Cortex of kidney (tissue), 1 donor: ENCODE results near the gene COPZ1.
"Not testable (repeated sequence)": the region's sequence is repeated elsewhere in the genome, so short reads cannot be mapped to it uniquely, and the experiment has no call there.

Experiments used
- DNase-seq: peaks from one replicate; lab custom pipeline; 2025; lab: John Stamatoyannopoulos, UW

Gene COPZ1, protein sequence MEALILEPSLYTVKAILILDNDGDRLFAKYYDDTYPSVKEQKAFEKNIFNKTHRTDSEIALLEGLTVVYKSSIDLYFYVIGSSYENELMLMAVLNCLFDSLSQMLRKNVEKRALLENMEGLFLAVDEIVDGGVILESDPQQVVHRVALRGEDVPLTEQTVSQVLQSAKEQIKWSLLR

DNA sequence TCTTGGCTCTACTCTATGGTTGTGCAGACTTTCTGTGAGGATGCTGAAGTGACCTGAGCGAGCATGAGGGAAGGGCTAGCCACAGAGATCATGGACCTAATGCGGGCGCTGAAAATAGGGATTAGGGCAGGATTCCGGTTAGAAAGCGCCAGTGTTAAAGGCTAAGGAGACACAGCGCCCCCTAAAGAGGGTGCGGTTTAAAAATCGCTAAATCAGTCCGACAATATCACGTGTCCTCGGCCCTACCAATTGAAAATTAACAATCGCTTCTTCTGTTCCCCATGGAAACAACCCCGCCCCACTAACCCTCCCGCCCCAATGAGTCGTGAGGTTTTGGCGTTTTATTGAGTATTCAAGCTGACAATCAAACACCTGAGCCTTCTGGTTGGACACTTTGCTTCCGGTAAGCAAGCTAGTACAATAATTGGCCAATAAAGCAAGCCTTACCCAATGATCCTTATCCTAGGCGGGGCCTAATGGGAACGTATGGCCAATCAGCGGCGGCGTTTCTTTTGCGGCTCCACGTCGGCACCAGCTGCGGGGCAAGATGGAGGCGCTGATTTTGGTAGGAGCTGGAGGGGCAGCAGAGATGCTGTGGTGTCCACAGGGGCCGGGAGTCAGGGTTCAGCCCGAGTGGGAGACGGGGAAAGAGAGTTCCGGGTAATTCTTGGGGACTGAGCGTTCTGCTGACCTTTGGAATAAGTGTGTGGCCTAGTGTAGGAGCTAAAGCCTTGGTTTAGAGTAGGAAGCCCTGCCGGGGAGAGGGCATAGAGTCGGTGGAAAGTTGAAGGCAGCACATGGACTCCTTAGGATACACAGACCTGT lies at the start of gene COPZ1:
COPZ1 (plus strand) TSS at position 515 of the 825 bp plus-strand sequence; CDS start at position 548, 33 bp downstream.
- no peak for DNase-seq

DNA sequence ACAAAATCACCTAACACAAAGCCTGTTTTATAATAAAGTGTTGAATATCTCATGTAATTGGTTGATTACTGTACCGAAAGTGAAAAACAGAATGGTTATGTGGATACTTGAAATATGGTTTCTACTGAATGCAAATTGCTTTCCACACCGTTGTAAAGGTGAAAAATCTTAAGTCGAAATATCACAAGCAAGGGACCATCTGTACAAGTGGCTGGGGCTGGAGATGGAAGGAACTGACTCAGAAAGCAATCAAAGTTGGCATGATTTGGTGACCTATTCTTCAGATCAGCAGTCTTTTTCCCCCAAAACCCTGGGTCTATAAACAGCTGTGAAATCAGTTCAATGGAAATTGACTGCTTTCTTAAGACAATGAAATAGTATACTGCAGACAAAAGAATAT lies 48.6 kb upstream of the COPZ1 start:
- no peak for DNase-seq

DNA sequence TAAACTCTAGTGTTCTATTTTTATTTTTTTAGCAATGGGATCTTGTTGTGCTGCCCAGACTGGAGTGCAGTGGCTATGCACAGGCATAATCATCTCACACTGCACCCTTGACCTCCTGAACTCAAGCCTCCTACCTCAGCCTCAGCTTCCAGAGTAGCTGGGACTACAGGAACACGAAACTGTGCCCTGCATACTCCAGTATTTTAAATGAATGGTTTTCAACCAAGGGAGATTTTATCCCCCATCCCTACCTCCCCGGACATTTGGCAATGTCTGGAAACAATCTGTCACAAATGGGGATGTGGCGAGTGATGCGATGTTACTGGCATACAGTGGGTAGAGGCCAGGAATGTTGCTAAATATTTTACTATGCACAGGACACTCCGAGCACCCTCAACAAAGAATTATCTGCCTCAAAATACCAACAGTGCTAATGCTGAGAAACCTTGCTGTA lies 47.1 kb upstream of the COPZ1 start:
- DNase-seq: no peak

DNA sequence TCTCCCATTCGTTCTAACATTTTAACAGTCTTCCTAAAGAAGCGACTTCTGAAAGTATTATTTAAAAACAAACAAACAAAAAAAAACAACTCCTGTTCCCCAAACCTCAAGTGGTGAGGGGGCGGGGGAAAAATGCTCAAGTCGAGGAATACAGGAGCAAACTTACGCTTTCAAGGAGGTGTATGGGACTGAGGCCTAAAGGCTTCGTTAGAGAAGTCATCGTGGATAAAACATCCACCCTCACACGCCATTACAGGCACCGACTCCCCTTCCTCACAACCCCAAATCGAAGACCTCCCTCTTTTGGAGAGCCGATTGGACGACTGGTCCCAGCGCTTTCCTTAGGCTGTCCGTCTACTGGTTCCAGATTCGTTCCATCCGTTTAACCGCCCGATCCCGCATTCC lies 45.7 kb upstream of the COPZ1 start:
- no peak for DNase-seq

DNA sequence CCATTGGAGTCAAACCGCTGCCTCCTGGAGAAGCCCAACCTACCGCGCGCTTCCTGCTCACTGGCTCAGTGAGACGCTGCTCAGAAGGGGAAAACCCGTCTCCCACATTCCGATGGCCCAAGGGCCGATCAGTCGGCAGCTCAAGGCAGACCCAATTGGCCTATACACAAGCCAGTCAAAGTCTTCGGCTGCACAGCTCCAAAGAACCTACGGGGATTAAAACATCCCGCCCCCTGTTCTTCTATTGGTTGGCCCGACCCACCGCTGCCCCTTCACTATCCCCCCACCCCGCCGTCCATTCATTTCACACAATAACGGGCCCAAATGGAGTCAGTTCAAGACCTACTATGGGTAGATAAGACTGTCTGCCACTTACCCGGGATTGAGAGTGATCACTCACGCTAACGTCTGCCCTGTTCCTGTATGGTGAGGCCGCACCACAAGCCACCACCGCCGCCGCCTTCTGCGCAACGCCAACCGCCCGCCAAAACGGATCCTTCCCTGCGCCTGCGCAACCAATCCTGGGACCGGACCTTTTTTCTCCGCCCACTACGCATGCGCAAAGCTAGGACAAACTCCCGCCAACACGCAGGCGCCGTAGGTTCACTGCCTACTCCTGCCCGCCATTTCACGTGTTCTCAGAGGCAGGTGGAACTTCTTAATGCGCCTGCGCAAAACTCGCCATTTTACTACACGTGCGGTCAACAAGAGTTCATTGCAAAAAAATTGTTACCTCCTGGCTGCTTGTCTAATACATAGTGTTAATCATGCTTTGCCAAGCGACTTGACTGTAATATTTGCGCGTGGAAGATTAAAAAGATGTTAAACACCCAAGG lies 45.1 kb upstream of the COPZ1 start, which contains the start of gene CBX5:
CBX5 (minus strand) TSS at position 491 of the 836 bp plus-strand sequence. CDS start 22,472 bp downstream, outside the sequence.
- no peak for DNase-seq

DNA sequence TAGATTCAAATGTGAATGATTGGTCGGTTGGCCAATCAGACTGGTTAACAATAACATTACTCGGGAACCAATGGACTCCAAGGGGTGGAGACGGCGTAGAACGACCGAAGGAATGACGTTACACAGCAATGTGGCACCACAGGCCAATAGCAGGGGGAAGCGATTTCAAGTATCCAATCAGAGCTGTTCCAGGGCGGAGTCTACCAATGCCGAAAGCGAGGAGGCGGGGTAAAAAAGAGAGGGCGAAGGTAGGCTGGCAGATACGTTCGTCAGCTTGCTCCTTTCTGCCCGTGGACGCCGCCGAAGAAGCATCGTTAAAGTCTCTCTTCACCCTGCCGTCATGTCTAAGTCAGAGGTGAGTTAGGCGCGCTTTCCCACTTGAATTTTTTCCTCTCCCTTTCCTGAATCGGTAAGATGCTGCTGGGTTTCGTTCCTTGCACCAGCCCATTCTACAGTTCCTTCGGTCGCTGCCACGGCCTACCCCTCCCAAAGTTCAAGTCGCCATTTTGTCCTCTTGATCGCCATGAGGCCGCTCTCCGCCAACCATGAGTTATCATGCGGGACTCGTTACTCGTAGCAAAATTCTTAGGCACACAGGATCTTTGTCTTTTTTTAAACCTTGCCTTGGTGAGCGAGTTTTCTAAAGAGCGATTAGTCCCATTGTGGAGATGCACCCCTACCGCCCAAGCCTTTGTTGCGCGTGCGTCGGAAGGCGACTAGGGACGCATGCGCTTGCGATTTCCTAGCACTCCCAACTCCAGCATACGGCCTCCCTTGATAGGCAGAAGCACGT lies 44.3 kb upstream of the COPZ1 start, which contains the start of gene HNRNPA1:
HNRNPA1 (plus strand) TSS at position 259 of the 793 bp plus-strand sequence; CDS start at position 341, 82 bp downstream.
- no peak for DNase-seq

DNA sequence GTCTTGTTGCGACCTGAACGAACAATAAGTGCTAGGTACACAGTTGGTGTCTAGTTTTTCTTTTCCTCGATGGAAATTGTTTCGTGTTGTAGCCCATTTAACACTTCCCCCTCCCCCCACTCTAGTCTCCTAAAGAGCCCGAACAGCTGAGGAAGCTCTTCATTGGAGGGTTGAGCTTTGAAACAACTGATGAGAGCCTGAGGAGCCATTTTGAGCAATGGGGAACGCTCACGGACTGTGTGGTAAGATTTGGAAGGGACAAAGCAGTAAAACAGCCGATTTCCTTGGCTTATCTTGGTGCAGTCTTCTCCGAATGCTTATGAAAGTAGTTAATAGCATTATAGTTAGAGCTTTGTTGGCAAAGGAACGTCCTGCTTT lies 43.7 kb upstream of the COPZ1 start:
- DNase-seq: not testable (repeated sequence)

DNA sequence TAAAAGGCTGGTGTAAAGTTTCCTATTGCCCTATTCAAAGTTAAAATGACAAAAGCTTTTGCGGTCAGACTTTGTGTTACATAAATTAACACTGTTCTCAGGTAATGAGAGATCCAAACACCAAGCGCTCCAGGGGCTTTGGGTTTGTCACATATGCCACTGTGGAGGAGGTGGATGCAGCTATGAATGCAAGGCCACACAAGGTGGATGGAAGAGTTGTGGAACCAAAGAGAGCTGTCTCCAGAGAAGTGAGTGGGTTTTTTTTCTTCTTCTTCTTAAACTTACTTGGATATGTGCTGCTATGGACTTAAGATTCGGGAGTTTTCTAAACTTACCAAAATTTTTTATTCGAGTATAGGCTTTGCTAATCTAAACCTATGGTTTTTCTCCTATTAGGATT lies 43.2 kb upstream of the COPZ1 start:
- DNase-seq: not testable (repeated sequence)

DNA sequence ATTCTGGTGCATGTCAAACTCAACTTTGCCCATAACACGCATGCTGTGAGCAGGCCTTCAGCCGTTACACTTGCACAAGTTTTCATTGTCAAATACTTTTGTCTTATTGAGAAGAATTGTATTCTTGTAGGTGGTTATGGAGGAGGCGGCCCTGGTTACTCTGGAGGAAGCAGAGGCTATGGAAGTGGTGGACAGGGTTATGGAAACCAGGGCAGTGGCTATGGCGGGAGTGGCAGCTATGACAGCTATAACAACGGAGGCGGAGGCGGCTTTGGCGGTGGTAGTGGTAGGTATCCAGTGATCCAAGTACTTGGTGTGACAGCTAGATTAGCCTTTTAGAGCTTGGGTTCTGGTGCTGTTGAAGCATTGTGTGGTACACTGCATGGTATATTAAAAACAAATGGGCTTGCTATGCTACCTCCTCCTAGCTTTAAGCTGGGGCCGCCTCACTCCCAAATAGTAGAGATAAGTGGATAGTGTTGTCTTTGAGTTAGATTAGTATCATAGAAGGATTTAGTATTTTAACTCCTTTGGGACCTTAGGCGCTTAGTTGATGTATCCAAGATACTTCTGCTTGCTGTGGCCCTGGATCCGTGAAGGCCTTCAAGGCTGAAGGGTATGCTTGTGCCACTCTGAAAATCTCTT lies 41.9 kb upstream of the COPZ1 start:
- no peak for DNase-seq

DNA sequence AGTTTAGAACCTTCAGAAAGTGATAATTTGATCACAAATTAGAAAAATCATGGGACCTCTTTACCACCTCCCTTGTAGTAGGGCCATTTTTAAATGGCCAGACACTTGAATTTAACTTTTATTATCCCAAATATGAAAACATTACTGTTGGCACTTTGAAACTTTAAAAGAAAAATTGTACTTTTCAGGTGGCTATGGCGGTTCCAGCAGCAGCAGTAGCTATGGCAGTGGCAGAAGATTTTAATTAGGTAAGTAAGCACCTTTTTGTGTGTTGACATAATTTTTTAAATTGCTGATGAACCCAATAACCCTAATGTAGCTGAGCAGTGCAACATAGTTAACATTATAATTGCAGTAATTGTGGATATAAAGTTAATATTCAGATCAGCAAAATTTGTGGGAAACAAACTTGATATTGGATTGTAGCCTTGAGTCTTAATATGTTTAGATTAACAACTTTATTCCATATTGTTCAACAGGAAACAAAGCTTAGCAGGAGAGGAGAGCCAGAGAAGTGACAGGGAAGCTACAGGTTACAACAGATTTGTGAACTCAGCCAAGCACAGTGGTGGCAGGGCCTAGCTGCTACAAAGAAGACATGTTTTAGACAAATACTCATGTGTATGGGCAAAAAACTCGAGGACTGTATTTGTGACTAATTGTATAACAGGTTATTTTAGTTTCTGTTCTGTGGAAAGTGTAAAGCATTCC lies 40.7 kb upstream of the COPZ1 start:
- DNase-seq: not testable (repeated sequence)

DNA sequence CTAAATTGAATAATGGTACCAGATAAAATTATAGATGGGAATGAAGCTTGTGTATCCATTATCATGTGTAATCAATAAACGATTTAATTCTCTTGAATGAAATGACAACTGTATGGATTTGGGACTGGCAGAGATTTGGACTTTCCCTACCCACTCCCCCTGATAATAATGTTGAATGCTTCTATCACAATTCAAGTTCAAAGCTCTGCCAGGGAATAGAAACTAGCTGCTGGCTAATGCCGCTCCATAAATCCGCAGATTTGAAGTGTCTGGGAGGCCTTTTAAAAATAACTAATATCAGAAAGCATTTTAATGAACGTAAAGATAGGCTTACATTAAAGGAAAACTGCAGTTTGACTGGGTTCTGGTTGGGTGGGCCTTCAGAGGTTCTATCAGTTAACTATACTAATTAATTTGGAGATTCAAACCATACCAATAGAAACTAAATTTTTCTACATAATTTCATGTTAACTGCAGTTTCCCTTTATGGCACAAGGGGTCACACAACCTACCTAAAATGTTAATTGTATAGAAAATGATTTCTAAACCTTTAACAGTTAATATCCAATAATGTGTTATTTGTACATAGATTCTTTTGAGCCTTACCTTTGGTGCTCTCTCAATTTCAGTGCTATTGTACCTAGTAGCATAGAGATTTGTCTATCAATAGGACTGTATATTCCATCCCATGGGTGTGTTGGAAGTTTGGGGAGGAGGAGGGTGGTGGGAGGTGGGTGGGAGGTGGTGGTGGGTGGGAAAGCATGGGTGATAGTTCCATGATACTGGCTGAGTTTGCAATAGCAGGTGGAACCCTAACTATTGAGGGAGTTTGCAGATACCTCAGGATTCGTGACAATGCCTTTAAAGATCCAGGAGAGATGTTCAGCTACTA lies 39.5 kb upstream of the COPZ1 start:
- no peak for DNase-seq

DNA sequence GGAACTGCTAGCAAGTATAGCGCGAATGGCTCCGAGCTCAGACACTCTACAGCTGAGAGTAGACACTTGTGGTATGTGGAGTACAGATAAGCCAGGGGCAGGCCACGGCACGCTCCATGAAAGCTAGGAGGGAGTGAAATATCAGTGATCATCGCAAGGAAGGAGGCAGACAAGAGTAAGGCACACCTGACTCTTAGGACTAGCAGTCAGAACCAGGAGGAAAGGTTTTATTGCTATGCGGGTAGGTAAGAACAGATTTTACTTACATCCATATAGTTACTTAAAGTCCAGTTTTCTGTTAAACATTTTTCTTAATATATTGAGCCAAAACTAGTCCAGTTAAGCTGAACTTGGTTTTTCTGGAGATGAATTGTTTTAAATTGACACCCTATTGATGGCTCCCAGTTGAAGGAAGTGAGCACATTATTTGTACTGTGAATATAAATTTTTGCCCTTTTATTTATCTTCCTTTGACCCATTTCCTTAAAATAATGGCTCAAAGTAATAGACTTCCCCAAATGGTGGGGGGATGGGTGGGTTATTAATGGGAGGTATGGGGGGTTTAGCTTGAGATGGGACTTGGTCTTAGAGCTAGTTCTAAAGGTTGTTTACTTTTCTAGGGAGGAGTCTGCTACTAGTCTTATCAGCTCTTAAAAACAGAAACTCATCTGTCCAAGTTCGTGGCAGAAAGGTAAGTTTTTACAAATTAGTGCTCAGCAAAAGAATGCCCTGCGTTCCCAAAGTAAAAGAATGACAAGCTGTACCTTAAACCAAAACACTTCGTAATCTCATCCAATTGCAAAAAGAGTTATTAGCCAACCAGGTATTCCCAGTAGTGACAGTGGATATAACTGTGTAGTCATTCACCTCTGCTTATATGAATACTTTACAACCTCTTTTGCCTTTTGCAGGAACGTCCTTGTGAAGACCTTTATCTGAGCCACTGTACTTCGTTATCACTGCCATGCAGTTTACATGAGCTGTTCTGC lies 38.6 kb upstream of the COPZ1 start:
- DNase-seq: no peak

DNA sequence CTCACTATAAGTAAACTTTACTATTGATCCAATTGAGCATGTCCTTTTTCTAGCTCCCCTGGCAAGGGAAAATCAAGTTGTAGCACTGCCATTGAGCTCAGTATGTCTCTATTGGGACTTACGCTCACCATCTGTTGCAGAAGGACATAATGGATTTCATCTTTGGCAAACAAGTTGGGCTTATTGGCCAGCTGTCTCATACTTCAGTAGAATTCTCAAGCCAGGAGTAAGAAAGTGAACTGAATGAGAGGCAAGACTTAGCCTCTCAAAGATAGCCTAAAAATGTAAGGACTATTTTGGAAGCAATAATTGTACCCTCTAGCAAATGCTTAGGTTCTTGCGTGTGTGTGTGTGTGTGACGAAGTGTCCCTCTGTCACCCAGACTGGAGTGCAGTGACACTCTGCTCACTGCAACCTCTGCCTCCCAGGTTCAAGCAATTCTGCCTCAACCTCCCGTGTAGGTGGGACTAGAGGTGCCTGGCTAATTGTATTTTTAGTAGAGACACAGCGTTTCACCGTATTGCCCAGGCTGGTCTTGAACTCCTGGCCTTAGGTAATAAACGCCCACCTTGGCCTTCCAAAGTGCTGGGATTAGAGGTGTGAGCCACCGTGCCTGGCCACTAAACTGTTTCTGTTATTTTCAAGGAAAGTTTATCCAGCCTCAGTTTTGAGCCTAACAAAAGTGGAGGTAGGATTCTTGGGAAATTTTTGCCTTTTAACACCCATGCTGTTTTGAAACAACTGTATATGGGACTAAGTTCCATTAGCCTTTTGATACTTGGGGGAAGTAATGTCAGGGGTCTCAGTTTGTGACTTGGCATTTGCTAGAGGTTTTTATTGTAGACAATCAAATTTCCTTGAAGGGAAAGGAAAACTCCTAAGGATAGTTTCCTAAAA lies 37.4 kb upstream of the COPZ1 start:
- DNase-seq: no peak

DNA sequence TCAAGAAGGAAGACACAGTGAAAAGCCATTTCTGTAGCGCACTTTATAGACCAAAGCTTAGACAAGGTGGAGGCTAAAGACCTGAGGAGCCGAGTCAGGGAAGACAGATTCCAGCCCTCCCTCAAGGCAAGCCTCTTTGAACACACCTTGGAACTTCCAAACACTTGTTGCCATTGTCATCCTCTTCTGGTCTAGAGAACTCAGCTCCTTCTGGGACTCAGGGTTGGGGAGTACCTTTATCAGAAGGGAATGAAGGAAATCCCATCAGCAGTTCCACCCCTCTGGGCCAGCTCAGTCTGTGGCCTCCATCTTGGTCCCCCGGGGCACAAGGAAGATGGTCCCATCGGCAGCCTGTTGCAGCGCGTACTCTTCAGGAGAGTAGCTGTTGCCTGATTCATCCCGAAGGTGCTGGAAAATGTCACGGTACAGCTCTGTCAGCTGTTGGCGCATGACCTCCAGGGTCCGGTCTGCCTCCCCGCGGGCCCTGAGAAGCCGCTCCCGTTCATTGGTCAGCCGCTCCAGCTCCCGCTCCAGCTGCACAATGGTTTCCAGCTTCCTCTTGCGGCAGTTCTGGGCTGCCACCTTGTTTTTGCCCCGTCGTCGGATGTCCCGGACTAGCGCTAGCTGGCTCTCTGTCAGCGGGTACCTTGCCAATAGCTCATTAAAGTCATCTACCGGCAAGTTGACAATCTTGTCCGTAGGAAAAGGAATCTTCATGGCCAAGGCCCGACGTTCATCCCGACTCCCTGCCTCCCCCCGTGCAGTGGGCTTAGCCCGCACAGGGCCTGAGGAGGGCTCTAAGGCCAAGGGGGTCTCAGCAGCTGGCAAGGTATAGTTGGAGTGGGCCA lies 32.6 kb upstream of the COPZ1 start:
- DNase-seq: no peak

DNA sequence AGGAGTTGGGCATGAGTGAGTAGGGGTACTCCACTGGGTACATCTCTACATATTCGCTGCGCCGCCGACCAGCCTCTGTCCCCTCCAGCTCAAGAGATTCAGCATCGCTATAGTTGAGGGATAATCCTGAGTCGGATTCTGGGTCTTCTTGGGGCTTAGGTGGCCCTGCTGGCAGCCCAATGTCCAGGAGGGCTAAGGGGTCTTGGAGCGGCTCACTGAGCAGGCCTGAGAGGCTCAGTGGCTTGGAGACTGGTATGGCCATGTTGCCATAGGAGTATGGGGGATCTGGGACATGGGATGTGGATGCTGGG lies 32.0 kb upstream of the COPZ1 start:
- DNase-seq: no peak
